ENCODE data around the gene BCL2L14. TPM values are rescaled to one million over a fixed set of nuclear protein-coding genes. Genes with fewer than 3 reads are reported as not detected.

Gene BCL2L14
- total RNA-seq, 4 donors from 2014 or later: not detected

DNA sequence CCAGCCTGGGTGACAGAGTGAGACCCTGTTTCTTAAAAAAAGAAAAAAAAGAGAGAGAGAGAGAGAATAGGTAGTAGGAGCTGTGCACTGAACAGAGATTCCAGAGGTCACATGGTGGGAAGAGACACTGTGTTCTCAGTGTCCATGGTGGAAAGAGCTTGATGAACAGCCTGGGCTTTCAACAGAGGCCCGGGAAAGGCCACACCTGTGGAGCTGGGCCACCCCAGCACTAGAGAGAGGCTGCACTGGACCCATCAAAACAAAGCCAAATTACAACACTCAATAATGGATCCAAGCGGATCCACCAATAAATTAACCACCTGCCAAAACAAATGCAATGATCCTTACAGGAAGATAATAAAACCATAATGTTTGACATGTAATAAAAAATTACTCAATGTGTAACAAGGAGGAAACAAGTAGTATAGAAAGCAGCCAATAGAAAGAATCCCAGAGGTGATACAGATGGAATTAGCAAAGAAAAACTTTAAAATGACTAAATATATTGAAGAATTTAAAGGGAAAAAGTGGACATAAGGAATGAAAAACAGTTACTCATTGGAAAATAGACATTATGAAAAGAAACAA lies 44.8 kb upstream of the BCL2L14 start:
- Histone ChIP-seq H3K36me3 (no peaks in the 10 kb centered on the region), H3K27me3 (no peaks in the 10 kb centered on the region), H3K9me3 (no peaks in the 10 kb centered on the region), H3K4me3 (no peak overlapping the region), H3K4me1 (no peaks in the 10 kb centered on the region), H3K27ac (no peak overlapping the region)
- DNase-seq (ENCODE audit: low spot score in 2 of 2): no peak
- TF ChIP-seq, protein P1, sequence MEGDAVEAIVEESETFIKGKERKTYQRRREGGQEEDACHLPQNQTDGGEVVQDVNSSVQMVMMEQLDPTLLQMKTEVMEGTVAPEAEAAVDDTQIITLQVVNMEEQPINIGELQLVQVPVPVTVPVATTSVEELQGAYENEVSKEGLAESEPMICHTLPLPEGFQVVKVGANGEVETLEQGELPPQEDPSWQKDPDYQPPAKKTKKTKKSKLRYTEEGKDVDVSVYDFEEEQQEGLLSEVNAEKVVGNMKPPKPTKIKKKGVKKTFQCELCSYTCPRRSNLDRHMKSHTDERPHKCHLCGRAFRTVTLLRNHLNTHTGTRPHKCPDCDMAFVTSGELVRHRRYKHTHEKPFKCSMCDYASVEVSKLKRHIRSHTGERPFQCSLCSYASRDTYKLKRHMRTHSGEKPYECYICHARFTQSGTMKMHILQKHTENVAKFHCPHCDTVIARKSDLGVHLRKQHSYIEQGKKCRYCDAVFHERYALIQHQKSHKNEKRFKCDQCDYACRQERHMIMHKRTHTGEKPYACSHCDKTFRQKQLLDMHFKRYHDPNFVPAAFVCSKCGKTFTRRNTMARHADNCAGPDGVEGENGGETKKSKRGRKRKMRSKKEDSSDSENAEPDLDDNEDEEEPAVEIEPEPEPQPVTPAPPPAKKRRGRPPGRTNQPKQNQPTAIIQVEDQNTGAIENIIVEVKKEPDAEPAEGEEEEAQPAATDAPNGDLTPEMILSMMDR (IDR thresholded peaks at IDR 0.05): no peak
- TF ChIP-seq EP300 (IDR thresholded peaks at IDR 0.05): no peak
- no peak for TF ChIP-seq POLR2AphosphoS5 (IDR thresholded peaks at IDR 0.05)
- no peak for TF ChIP-seq POLR2A (IDR thresholded peaks at IDR 0.05)
- 78% methylated on average over 2 of the region's 2 CpGs for WGBS

- no peak overlapping the region for H3K4me3 ChIP-seq
- TF ChIP-seq EP300 (IDR thresholded peaks at IDR 0.05) (no peak), POLR2AphosphoS5 (IDR thresholded peaks at IDR 0.05) (no peak), POLR2A (IDR thresholded peaks at IDR 0.05) (no peak)
- TF ChIP-seq, protein P1 (IDR thresholded peaks at IDR 0.05): no peak
- no peaks in the 10 kb centered on the region for H3K9me3 ChIP-seq
- DNase-seq (ENCODE audit: low spot score in 2 of 2): no peak
- no peaks in the 10 kb centered on the region for H3K36me3 ChIP-seq
- no peaks in the 10 kb centered on the region for H3K27me3 ChIP-seq
- peaks cover 10% of the 10 kb centered on the region for H3K4me1 ChIP-seq
- WGBS: 81% methylated on average over 11 of the region's 11 CpGs
- no peak overlapping the region for H3K27ac ChIP-seq
Observed at GRCh38 chr12:12028668-12029402, 41.9 kb upstream of the BCL2L14 start.

DNA sequence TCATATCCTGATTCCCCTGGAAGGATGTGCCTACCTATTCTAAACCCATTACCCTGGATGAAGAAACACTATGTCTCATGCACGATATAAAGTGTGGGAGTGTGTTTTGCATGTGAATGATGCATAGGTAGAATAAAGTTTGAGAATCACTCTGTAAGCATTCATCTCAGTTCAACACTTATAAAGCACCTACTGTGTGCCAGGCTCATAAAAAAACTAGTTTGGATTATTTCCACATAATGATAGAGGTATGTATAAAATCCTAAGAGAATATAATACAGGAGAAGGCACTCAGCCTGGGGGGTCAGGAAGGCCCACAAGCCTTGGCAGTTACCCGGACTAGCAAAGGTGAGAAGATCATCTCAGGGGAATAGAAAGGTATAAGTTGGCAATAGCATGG lies 41.1 kb upstream of the BCL2L14 start:
- Histone ChIP-seq H3K4me3 (no peak overlapping the region), H3K9me3 (no peaks in the 10 kb centered on the region), H3K27me3 (no peaks in the 10 kb centered on the region), H3K4me1 (peaks cover 10% of the 10 kb centered on the region), H3K27ac (no peak overlapping the region), H3K36me3 (no peaks in the 10 kb centered on the region)
- WGBS: 88% methylated on average over 2 of the region's 2 CpGs
- DNase-seq (ENCODE audit: low spot score in 2 of 2): no peak
- TF ChIP-seq EP300 (IDR thresholded peaks at IDR 0.05) (no peak), POLR2A (IDR thresholded peaks at IDR 0.05) (no peak), POLR2AphosphoS5 (IDR thresholded peaks at IDR 0.05) (no peak)
- TF ChIP-seq, protein P1 (IDR thresholded peaks at IDR 0.05): no peak

DNA sequence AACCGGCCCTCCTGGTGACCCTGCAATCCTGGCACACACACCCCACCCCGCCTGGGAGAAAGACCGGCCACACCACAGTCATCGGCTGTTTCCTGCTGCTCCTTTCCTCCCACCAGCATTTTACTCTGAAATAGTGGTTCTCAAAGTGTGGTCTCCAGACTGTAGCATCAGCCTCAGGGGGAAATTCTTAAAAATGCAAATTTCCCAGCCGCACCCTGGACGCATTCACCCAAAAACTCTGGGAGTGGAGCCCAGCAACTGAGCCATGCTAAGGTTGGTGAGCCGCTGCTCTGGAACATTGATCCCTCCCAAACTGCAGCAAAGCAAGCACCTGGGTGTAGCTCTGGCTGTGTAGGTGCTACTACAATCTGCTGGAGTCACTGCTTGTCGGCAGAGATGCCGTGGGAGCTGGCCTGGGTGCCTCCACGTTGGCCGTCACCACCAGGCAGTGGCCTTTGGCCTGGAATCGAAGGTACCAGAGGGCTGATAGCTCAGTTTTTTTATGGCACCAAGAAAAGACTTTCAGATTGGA lies 38.4 kb upstream of the BCL2L14 start:
- no peak for TF ChIP-seq EP300 (IDR thresholded peaks at IDR 0.05)
- TF ChIP-seq, protein P1 (IDR thresholded peaks at IDR 0.05): no peak
- no peak for TF ChIP-seq POLR2AphosphoS5 (IDR thresholded peaks at IDR 0.05)
- Histone ChIP-seq H3K36me3 (no peaks in the 10 kb centered on the region), H3K27ac (peak overlapping the region; percentile 5), H3K27me3 (no peaks in the 10 kb centered on the region), H3K4me1 (peaks cover 10% of the 10 kb centered on the region), H3K9me3 (no peaks in the 10 kb centered on the region), H3K4me3 (peak overlapping the region; percentile 43)
- DNase-seq (ENCODE audit: low spot score in 2 of 2): no peak
- WGBS: 60% methylated on average over 12 of the region's 12 CpGs

All from suprapubic skin (tissue), 4 donors.